ENCODE results near the gene SGCD.

SGCD gene

GRCh38 chr5:156326718-156327259, at the start of gene SGCD:
Gene SGCD (plus strand): TSS chr5:156327164.
- DNase-seq: peak; percentile 91

GRCh38 chr5:156277290-156277689, 49.7 kb upstream of the SGCD start:
- DNase-seq: no peak

GRCh38 chr5:156295431-156295830, 31.5 kb upstream of the SGCD start:
- DNase-seq: no peak

DNA sequence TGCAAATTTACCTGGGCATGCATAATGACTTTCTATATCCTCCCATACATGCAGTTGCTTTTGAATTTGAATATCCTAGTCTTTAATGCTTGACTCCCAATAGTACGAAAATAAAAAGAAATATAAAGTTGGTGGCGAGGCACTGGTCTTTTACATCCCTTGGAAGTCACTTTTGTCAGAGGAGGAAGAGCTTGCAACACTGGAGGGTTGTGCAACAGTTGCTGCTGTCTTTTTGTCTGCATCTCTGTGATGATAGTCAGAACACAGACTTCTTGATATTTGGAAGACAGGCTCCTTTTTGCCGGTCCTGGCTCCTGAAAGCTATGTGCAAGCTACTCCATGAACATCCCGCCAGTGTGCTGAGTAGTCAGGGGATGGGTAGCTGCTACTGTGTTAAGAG, 16.8 kb upstream of the SGCD start:
- DNase-seq: no peak

GRCh38 chr5:156312897-156313694, 13.9 kb upstream of the SGCD start:
- DNase-seq: no peak

DNA sequence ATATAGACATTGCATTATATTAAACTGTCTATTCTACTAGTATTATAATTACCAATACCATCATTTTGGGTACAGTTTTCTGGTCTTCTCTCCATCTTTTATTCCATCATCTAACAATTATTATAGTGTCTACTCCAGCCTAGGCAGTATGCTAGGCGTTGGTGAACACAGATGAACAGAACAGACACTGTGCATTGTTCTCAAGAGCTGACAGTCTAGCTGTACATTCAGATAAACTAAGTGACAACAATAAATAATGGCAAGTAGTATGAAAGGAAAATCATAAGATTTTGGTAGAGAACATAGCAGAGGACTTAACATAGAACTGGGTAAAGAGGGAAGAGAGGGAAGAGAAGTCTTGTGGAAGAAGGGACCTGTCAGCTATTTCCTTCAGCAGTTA, 12.5 kb upstream of the SGCD start:
- no peak for DNase-seq

GRCh38 chr5:156322666-156323065, 4.3 kb upstream of the SGCD start:
- DNase-seq: no peak

DNA sequence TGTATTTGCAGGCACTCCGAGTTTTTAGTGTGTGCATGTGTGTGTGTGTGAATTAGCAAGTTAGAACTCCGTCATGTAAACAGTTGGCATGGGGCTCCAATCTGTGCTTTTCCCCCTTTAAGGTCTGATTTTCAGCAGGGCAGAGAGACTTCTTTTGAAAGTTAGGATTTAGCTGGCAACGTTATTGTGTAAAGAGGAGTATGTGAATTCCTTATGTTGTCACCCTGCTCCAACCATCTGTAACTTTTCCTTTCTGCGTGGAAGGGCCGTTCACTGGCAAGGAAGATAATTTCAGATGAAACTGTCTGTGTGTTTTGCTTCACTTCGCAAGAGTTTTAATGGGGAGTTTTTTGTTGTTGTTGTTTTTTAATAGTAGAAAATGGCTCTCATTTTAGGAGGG, 332 bp downstream of the SGCD start:
- DNase-seq: no peak

DNA sequence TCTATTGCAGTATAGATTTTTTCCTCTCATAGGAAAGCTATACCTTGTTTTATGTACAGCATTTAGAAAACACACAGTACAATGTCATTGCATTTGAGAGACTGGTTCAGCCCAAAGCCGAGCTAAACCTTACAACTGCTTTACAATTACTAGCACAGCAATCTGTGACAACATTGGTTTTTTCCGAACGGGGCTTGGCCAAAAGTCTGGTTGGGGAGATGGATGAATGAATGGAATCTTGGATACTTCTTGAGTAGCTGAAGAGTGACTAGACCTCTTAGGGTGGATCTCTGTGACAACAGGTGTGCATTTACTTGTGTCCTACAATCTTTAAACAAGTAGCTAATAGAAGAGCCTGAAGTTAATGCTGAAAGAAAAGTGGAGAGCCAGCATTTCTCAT, 1.2 kb downstream of the SGCD start:
- peak; percentile 57 for DNase-seq

GRCh38 chr5:156328766-156329165, 1.8 kb downstream of the SGCD start:
- DNase-seq: no peak

DNA sequence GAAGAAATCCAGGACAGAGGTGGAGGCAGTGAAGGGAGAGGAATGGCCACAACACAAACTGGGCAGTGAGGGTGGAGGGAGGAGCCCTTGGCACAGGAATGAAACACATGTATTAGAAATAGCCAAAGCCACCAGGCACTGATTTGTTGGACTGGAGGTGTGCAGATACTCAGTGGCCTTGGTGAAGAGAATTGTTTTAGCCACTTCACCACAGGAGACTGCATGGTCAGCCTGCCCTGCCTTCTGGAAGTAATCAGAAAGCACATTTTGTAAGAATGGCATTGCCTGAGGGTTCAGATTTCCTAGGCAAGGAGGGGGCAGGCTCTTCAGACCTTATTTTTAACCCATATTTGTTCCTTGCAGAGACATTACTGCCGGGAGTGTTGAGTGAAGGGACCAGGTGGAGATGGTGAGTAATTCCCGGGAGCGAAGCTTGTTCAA, 2.2 kb downstream of the SGCD start:
- DNase-seq: no peak

DNA sequence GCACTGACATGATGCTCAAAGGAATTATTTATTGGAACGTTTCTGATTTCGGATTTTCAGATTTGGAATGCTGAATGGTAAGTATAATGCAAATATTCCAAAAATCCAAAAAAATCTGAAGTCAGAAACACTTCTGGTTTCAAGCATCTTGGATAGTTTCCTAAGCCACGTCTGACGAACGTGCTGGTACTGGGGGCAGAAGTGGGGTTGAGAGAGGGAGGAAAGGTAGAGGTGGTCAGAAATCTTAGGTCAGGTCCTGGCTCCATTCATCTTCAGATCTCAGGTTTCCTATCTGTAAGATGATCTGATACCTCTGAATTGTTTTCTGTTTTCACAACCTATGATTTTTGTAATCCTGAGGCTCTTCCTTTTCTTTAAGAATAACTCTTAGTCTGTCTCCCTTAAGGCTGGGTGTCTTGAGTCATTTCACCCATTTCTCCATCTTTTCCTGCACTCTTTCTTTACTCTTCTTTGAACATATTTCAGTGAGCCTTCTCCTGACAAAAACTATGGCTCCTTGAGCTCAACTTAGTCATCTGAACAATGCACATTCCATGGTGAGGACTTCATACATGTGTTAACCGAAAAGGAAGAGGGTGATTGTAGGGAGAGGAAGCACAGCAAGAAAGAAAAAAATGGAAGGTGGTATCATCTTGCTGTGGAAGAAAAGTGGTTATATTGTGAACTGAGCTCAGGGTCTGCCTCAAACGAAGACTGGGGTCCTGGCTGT, 3.3 kb downstream of the SGCD start:
- no peak for DNase-seq

DNA sequence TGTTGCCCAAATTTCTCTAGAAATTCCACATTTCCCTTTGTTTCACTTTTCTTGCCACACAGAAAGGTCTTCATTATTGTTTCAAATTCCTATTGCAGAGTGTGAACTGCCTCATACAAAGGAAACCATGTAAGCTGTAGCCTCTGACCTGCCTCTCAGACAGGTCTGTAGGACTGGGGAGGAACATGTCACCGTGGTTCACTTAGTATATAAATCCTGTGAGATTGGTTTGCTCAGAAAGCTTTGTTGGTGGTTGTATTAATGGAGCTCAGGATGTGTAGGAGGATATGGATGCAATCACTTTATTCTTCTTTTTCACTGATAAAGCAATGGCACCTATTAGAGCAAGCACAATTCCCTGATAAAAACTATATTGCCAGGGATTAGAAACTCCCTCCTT, 4.2 kb downstream of the SGCD start:
- DNase-seq: no peak

DNA sequence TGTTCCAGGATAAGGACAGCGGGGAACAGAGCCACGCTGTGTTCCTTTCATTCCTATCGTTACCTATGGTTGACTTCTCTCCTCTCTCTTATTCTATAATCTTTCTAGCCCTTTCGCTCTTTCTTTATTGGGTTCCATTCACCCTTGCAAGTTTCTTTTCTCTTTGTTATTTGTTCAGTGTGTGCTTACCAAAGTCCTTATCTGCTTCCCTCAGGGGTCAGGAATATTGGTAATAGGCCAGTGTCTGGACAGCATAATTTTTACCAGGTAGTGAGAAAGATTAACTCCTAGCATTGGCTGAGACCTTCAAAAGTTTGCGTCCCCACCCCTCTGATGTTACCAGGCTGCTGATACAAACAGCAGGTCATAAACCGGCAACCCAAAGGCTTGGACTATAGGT, 4.9 kb downstream of the SGCD start:
- DNase-seq: no peak

DNA sequence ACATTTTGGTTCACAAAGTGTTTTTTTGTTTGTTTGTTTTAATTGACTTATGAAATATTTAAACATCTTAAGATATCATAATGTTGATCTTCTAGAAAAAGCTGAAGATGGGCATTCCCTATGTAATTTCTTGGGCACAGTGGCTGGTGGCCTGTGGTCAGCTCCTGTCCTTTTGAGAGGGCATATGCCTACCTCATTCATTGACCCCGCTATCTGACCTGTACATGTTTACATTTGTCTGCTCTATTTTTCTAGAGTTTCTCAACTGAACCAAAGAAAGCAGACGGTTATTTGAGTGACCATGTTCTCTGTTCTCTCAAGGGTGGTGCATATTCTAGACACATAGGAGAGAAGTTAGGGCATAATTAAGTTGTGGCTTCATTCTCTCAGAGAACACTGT, 5.3 kb downstream of the SGCD start:
- DNase-seq: no peak

- no peak for DNase-seq
Measured at GRCh38 chr5:156339139-156339841, 12.3 kb downstream of the SGCD start.

- no peak for DNase-seq
Measured at GRCh38 chr5:156340893-156341292, 13.9 kb downstream of the SGCD start.

DNA sequence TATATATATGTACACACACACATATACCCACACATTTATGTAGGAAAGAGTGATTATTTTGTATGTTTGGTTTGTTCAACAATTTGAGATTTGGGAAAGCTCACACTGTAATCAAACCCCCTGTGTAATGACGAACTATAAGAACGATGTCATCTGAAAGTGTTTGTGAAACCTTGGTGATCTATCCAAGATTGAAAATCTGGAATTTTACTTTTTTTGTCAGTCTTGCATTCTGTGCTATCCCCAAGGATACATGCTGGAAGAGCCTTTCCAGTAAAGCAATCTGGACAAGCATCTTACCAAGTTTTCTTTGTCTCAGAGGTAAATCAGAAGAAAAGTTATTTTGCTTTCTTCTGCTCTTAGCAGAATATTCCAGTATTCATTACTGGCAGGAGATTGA, 23.3 kb downstream of the SGCD start:
- no peak for DNase-seq

- DNase-seq: no peak
Measured at GRCh38 chr5:156351423-156351822, 24.5 kb downstream of the SGCD start.

GRCh38 chr5:156354571-156354970, 27.6 kb downstream of the SGCD start:
- DNase-seq: no peak

- no peak for DNase-seq
Measured at GRCh38 chr5:156356238-156356637, 29.3 kb downstream of the SGCD start.

- no peak for DNase-seq
Measured at GRCh38 chr5:156359476-156359875, 32.5 kb downstream of the SGCD start.

DNA sequence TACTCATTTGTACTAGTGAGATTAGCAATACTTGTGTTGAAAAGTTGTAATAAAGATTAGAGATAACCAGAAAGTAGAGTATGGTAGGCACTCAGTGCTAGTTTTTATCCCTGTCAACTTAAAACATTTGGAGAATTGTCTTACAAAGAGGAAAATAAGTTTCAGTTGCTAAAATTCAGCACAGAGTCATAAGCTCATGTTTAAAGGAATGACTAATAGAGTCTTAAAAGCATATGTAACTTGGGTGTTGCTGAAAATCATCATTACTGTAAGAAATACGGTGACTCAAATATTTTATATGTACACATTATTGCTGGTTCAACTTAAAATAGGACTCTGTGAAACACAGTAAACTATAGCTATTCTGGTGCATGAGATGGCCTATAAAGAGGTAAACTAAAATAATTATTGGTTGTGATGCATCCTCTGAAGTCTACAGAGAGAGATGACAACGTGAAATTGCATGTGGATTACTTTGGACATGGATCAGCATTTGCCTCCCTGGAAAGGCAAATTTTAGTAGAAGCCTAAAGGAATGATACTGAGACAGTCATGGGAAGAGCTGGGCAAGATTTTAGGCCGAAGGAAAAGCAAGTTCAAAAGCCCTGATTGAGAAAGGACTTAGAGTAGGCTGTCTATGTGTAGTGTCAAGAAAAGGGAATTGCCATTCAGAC, 34.6 kb downstream of the SGCD start:
- DNase-seq: no peak

Data from right forelimb (tissue), 1 donor.